SW 1271 (cell line): Measurements from ENCODE around the gene CRB2.
"Not testable (repeated sequence)": the region's sequence is repeated elsewhere in the genome, so short reads cannot be mapped to it uniquely, and the experiment has no call there.

Experiments used
- DNase-seq, 2 experiments: peaks; one replicate each; lab custom pipeline; 2025; lab: John Stamatoyannopoulos, UW

Gene CRB2

GRCh38 chr9:123329329-123329955, 26.6 kb upstream of the CRB2 start:
- no peak for DNase-seq

DNA sequence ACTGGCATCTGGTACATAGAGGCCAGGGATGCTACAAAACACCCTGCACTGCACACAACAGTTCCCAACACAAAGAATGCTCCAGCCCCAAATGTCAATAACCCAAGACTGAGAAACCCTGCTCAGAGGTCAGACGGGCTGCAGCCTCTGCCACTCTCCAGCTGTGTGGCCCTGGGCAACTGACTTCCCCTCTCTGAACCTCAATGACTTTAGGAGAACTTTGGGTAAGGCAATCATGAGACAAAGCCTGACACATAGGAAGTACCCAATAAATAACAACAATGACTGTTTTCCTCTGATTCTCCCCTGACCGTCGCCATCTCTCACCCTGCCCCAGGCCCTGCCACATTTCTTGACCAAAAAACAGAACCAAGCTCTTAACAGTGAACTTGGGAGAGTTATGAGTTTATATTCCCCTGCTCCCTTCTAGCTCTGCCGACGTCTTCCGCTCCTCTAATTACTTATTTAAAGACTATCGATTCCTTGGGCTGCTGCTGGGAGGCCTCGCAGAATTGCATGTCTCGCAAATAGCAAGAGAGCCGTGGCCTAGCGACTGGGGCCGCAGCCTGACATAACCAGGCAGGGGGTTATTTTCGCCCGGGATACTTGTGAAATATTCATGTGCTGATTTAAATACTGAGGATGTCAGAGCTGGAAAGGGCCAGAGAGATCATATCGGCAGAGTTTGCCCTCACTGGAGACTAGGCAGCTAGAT, 24.5 kb upstream of the CRB2 start:
- no peak for DNase-seq

DNA sequence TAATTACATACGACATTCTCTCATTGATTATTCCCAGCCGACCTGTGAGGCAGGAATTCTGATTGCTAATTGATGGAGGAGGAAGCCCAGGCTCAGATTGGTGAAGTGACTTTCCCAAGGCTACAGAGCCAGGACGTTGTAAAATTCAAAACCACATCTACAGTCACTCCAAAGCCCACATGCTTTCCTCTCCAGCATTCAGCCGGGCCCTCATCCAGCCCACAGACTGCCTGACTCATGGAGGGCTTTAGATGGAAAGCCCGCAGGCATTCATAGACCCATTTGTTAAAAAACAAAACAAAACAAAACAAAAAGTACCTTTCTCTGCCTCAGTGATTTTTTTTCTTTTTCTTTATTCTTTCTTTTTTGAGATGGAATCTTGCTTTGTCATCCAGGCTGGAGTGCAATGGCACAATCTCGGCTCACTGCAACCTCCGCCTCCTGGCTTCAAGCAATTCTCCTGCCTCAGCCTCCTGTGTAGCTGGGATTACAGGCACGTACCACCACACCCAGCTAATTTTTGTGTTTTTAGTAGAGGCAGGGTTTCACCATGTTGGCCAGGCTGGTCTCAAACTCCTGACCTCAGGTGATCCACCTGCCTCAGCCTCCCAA, 22.8 kb upstream of the CRB2 start:
- DNase-seq = not testable (repeated sequence)

GRCh38 chr9:123334639-123335038, 21.4 kb upstream of the CRB2 start:
- DNase-seq = no peak

GRCh38 chr9:123335193-123335985, 20.6 kb upstream of the CRB2 start:
- no peak for DNase-seq

- DNase-seq = no peak
These were observed 20.0 kb upstream of the CRB2 start for GRCh38 chr9:123335986-123336329.

- no peak for DNase-seq
These were observed 19.5 kb upstream of the CRB2 start for GRCh38 chr9:123336449-123336848.

DNA sequence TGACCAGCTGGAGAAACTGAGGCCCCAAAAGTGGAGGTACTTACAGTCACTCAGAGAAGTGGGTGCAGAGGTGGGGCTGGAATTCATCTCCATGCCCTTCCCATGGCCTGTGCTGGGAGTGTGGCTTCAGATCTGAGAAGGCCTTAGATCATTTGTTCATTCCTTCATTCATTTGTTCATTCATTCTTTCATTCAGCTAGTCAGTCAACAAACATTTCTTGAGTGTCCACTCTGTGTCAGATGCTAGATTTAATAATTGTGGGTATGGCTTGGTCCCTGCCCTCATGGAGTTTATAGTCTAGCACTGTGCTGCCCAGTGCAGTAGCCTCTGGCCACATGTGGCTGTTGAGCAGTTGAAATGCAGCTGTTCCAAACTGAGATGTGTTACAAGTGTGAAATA, 19.0 kb upstream of the CRB2 start:
- DNase-seq = no peak

DNA sequence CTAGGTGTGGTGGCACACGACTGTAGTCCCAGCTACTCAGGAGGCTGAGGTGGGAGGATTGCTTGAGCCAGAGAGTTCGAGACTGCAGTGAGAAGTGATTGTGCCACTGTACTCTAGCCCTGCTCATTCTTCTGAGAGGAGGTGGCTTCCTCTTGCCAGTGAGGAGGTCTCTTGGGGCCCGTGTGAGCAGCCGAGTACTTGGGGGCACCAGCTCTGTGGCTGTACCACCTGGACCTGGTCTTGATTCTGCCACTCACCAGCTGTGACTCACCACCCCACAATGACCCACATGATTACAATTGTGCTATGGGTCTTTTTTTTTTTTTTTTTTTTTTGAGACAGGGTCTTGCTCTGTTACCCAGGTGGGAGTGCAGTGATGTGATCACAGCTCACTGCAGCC, 18.0 kb upstream of the CRB2 start:
- no peak for DNase-seq

GRCh38 chr9:123338710-123339665, 17.0 kb upstream of the CRB2 start:
- DNase-seq = no peak

GRCh38 chr9:123339666-123340510, 16.1 kb upstream of the CRB2 start:
- no peak for DNase-seq

- DNase-seq = no peak
These were observed 14.2 kb upstream of the CRB2 start for GRCh38 chr9:123341816-123342215.

GRCh38 chr9:123342247-123342646, 13.8 kb upstream of the CRB2 start:
- no peak for DNase-seq

DNA sequence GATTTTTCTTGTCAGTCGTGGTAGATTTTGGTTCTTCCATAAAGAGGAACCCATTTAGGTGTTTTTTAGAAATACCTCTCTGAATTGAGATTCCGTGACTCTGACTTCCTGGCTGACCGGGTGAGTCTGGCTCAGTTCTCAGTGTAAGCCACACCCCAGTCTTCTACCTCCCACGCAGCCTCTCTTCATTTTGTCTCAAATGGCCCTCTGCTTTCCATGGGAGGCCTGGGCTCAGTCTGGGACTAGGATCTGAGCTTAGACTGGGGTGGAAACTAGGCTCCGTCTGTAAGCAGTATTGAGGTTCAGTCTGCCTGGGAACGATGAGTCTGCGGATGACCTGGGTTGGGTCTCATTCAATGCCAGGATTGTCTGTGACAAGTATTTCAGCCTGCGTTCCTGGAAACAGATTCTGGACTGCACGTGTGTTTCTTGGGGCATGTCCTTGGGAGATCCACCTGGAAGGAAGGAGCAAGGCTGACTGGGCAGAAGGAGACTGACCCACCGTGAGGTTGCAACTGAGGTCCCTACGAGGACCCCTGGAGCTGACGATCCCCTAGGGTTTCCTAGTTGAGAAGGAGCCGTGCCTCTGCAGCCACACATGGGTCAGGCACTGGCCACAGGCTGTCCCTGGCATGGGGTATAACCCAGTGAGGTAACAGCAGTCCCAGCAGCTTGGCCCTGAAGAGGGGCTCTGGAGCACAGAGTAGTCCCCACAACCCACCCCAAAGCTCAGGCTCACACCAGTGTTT, 12.4 kb upstream of the CRB2 start:
- DNase-seq = no peak

GRCh38 chr9:123344192-123344949, 11.6 kb upstream of the CRB2 start:
- no peak for DNase-seq

- DNase-seq = no peak
These were observed 10.4 kb upstream of the CRB2 start for GRCh38 chr9:123345567-123345955.

GRCh38 chr9:123346026-123346425, 10.0 kb upstream of the CRB2 start:
- DNase-seq = no peak

- DNase-seq = no peak
These were observed 9.2 kb upstream of the CRB2 start for GRCh38 chr9:123346826-123347225.
